H9 (cell line): ENCODE results near the gene ALAS1. TPM values are rescaled to one million over a fixed set of nuclear protein-coding genes. Genes with fewer than 3 reads are reported as not detected.
A peak's percentile ranks its signal among the peaks of the same experiment; 100 is the strongest.

Experiments used
- DNase-seq: peaks from one replicate; pipeline ENCODE4 v3.0.0-alpha.2; 2017
- H2AFZ ChIP-seq: one replicate; pipeline ENCODE4 v1.6.1; 2013; ENCODE audit warnings: mild to moderate bottlenecking, low read length, control low read depth, moderate library complexity
- H2AK5ac ChIP-seq: 2 replicates; pipeline ENCODE4 v1.6.1; 2013; ENCODE audit warnings: low read length, control low read depth, mixed read lengths; ENCODE audit not compliant: insufficient read length
- H2BK120ac ChIP-seq: one replicate; pipeline ENCODE4 v1.6.1; 2013; ENCODE audit warnings: low read depth, mild to moderate bottlenecking, low read length, control low read depth, inconsistent platforms; ENCODE audit not compliant: poor library complexity, severe bottlenecking
- H2BK12ac ChIP-seq: 2 replicates; pipeline ENCODE4 v1.6.1; 2013; ENCODE audit warnings: low read length, control low read depth, mixed read lengths, low read depth; ENCODE audit not compliant: insufficient read length
- H2BK15ac ChIP-seq: 2 replicates; pipeline ENCODE4 v1.6.1; 2013; ENCODE audit warnings: low read depth, low read length, control low read depth
- H2BK20ac ChIP-seq: one replicate; pipeline ENCODE4 v1.6.1; 2013; ENCODE audit warnings: low read depth, mild to moderate bottlenecking, low read length, control low read depth, inconsistent platforms; ENCODE audit not compliant: poor library complexity, severe bottlenecking
- H2BK5ac ChIP-seq: 2 replicates; pipeline ENCODE4 v1.6.1; 2013; ENCODE audit warnings: low read length, control low read depth, mixed read lengths; ENCODE audit not compliant: insufficient read length
- H3K14ac ChIP-seq: 2 replicates; pipeline ENCODE4 v1.6.1; 2013; ENCODE audit warnings: low read length, control low read depth; ENCODE audit not compliant: insufficient read depth
- H3K18ac ChIP-seq: 2 replicates; pipeline ENCODE4 v1.6.1; 2013; ENCODE audit warnings: low read depth, mild to moderate bottlenecking, mixed read lengths, low read length, control low read depth; ENCODE audit not compliant: insufficient read length
- H3K23ac ChIP-seq: 2 replicates; pipeline ENCODE4 v1.6.1; 2013; ENCODE audit warnings: low read length, control low read depth, mixed read lengths, low read depth; ENCODE audit not compliant: insufficient read length
- H3K23me2 ChIP-seq: 2 replicates; pipeline ENCODE4 v1.6.1; 2013; ENCODE audit warnings: low read depth, mild to moderate bottlenecking, mixed read lengths, low read length, control low read depth; ENCODE audit not compliant: insufficient read length, poor library complexity, severe bottlenecking
- H3K27ac ChIP-seq: 2 replicates; pipeline ENCODE4 v1.5.1; 2013; ENCODE audit warnings: low read length, control low read depth, mixed read lengths, low read depth; ENCODE audit not compliant: insufficient read length
- H3K27me3 ChIP-seq: 2 replicates; pipeline ENCODE4 v1.6.1; 2013; ENCODE audit warnings: low read length, control low read depth, inconsistent platforms; ENCODE audit not compliant: insufficient read depth
- H3K4ac ChIP-seq: 2 replicates; pipeline ENCODE4 v1.6.1; 2013; ENCODE audit warnings: low read depth, mild to moderate bottlenecking, control low read depth, inconsistent platforms, low read length, moderate library complexity
- H3K4me1 ChIP-seq: 2 replicates; pipeline ENCODE4 v1.6.1; 2013; ENCODE audit warnings: low read length, control low read depth, inconsistent platforms; ENCODE audit not compliant: insufficient read depth
- H3K4me2 ChIP-seq: 2 replicates; pipeline ENCODE4 v1.6.1; 2013; ENCODE audit warnings: low read length, control low read depth, mixed read lengths; ENCODE audit not compliant: insufficient read length, insufficient read depth
- H3K56ac ChIP-seq: 2 replicates; pipeline ENCODE4 v1.6.1; 2013; ENCODE audit warnings: low read depth, mild to moderate bottlenecking, mixed read lengths, low read length, control low read depth; ENCODE audit not compliant: insufficient read length
- H3K79me1 ChIP-seq: 2 replicates; pipeline ENCODE4 v1.6.1; 2013; ENCODE audit warnings: low read depth, mild to moderate bottlenecking, moderate library complexity, low read length, control low read depth, inconsistent platforms; ENCODE audit not compliant: insufficient read depth, poor library complexity, severe bottlenecking
- H3K79me2 ChIP-seq: 2 replicates; pipeline ENCODE4 v1.6.1; 2013; ENCODE audit warnings: low read length, control low read depth, inconsistent platforms; ENCODE audit not compliant: insufficient read depth
- H3K9ac ChIP-seq: 2 replicates; pipeline ENCODE4 v1.6.1; 2013; ENCODE audit warnings: low read length, control low read depth, mixed read lengths; ENCODE audit not compliant: insufficient read length; ENCODE audit errors: extremely low read depth
- H3K9me3 ChIP-seq: one replicate; pipeline ENCODE4 v1.6.1; 2013; ENCODE audit warnings: low read depth, low read length, inconsistent platforms; ENCODE audit not compliant: control insufficient read depth
- H3T11ph ChIP-seq: one replicate; pipeline ENCODE4 v1.6.1; 2013; ENCODE audit warnings: mild to moderate bottlenecking, low read length, control low read depth, inconsistent platforms
- H4K20me1 ChIP-seq: one replicate; pipeline ENCODE4 v1.6.1; 2013; ENCODE audit not compliant: control insufficient read depth, insufficient read length, insufficient read depth
- H4K5ac ChIP-seq: 2 replicates; pipeline ENCODE4 v1.6.1; 2013; ENCODE audit warnings: low read depth, mild to moderate bottlenecking, mixed read lengths, low read length, control low read depth; ENCODE audit not compliant: insufficient read length
- H4K8ac ChIP-seq: replicated peaks from 2 replicates; pipeline ENCODE4 v1.6.1; 2013; ENCODE audit warnings: low read length, control low read depth, mixed read lengths, low read depth; ENCODE audit not compliant: insufficient read length
- H4K91ac ChIP-seq: 2 replicates; pipeline ENCODE4 v1.6.1; 2013; ENCODE audit warnings: low read depth, mild to moderate bottlenecking, moderate library complexity, mixed read lengths, low read length, control low read depth; ENCODE audit not compliant: insufficient read length
- H3K27ac Mint-ChIP-seq, 3 experiments: 2 replicates in 2 of 3; 3 replicates in 1 of 3; pipeline ENCODE4 v1.8.0; 2020 to 2021; ENCODE audit warnings: mixed read lengths in 3 of 3, mild to moderate bottlenecking in 1 of 3, moderate library complexity in 1 of 3
- H3K27me3 Mint-ChIP-seq: 2 replicates; pipeline ENCODE4 v1.8.0; 2021; ENCODE audit warnings: low read depth, mild to moderate bottlenecking, moderate library complexity, mixed read lengths
- H3K36me3 Mint-ChIP-seq, 3 experiments: 2 replicates in 2 of 3; 3 replicates in 1 of 3; pipeline ENCODE4 v1.8.0; 2020 to 2021; ENCODE audit warnings: low read depth in 3 of 3, mixed read lengths in 3 of 3; ENCODE audit not compliant: insufficient read depth in 1 of 3
- H3K4me1 Mint-ChIP-seq, 2 experiments: 2 replicates each; pipeline ENCODE4 v1.8.0; 2020; ENCODE audit warnings: mixed read lengths in 2 of 2
- H3K4me3 Mint-ChIP-seq, 2 experiments: 2 replicates in 1 of 2; 3 replicates in 1 of 2; pipeline ENCODE4 v1.8.0; 2020 to 2021; ENCODE audit warnings: mild to moderate bottlenecking in 2 of 2, mixed read lengths in 2 of 2, moderate library complexity in 1 of 2
- H3K9me3 Mint-ChIP-seq, 2 experiments: 2 replicates in 1 of 2; 3 replicates in 1 of 2; pipeline ENCODE4 v1.8.0; 2020; ENCODE audit warnings: mild to moderate bottlenecking in 2 of 2, mixed read lengths in 2 of 2, moderate library complexity in 1 of 2
- WGBS: extraction: QIAGEN DNeasy Blood & Tissue Kit; methylation state at CpG from one replicate; pipeline ENCODE4 v1.1.7; 2013; ENCODE audit warnings: missing lambda C conversion rate, low lambda C conversion rate, mixed read lengths; ENCODE audit not compliant: insufficient read length; ENCODE audit errors: extremely low coverage; 5-methylcytosine and 5-hydroxymethylcytosine counted together
- total RNA-seq: library from RNA; stranded (reverse); gene quantifications from 2 replicates; pipeline ENCODE4 v1.2.1, GENCODE V29; 2021
- TF ChIP-seq, protein P1 (sequence below): fragments of 200-600 bp; sonication (generic); conservative IDR thresholded peaks from 3 replicates; pipeline ENCODE4 v1.8.0; 2021; ENCODE audit warnings: antibody characterized with exemption, mild to moderate bottlenecking

Gene ALAS1
- total RNA-seq, 1 experiment from 2014 or later, result 39.1 TPM

DNA sequence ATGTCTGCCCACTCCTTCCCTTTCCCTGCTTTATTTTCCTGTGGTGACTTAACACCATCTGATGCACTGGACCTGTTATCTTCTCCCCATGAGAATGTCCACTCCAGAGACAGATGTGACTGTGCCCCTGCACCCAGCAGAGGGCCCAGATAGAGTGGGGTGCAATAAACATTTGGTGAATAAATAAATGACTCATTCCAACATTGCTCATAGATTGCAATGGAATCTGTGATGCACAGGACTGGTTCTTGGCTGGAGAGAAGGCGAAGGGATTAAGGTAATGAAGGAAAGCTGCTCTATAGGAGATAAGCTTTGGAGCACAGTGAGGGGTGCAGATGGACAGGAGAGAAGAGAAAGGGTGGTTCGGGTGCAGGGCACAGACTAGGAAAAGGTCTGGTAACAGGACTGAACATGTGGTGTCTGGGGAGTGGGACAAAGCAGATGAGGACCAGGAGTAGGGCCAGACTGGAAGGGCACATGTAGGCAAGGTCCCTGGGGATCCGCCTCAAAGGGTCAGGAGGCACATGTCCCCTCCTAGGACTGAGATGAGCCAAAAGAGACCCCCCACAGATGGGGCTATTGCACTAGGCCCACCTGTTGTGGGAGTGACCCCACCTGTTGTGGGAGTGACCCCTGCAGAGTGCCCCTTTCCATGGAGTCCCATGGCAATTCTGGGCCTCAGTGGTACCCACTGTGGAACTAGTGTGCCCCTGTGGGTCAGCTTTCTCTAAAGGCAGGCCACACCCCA, 26.3 kb upstream of the ALAS1 start:
- Histone ChIP-seq H2AFZ (no peak overlapping the region), H2BK5ac (no peak overlapping the region), H4K8ac (no peak overlapping the region), H4K91ac (no peak overlapping the region), H3K56ac (no peak overlapping the region), H4K20me1 (no peaks in the 10 kb centered on the region), H2BK15ac (no peak overlapping the region), H3K9ac (no peak overlapping the region), H3K18ac (no peak overlapping the region), H3K27ac (no peak overlapping the region), H2BK120ac (no peak overlapping the region), H3K4me1 (peaks cover 4% of the 10 kb centered on the region; the same call in 1 of the 2 replicates), H3T11ph (no peak overlapping the region), H3K79me2 (no peaks in the 10 kb centered on the region), H3K27me3 (no peaks in the 10 kb centered on the region), H3K79me1 (no peaks in the 10 kb centered on the region), H3K4ac (no peak overlapping the region), H3K4me2 (no peak overlapping the region), H3K23ac (no peak overlapping the region), H2BK12ac (no peak overlapping the region), H4K5ac (no peak overlapping the region), H2AK5ac (no peak overlapping the region), H3K9me3 (no peaks in the 10 kb centered on the region), H3K14ac (no peak overlapping the region), H2BK20ac (no peak overlapping the region), H3K23me2 (no peaks in the 10 kb centered on the region)
- Mint-ChIP-seq H3K4me3 (no peak overlapping the region), H3K36me3 (no peaks in the 10 kb centered on the region), H3K4me1 (peaks cover 29 to 30% of the 10 kb centered on the region in 2 experiments), H3K27me3 (no peaks in the 10 kb centered on the region; the same call in 1 of the 2 replicates), H3K9me3 (peaks cover 0 to 2% of the 10 kb centered on the region in 2 experiments; a peak in 2 of 5 replicates), H3K27ac (peak overlapping the region in 1 of 3 experiments; percentile 35; a peak in 2 of 7 replicates)
- TF ChIP-seq, protein P1, sequence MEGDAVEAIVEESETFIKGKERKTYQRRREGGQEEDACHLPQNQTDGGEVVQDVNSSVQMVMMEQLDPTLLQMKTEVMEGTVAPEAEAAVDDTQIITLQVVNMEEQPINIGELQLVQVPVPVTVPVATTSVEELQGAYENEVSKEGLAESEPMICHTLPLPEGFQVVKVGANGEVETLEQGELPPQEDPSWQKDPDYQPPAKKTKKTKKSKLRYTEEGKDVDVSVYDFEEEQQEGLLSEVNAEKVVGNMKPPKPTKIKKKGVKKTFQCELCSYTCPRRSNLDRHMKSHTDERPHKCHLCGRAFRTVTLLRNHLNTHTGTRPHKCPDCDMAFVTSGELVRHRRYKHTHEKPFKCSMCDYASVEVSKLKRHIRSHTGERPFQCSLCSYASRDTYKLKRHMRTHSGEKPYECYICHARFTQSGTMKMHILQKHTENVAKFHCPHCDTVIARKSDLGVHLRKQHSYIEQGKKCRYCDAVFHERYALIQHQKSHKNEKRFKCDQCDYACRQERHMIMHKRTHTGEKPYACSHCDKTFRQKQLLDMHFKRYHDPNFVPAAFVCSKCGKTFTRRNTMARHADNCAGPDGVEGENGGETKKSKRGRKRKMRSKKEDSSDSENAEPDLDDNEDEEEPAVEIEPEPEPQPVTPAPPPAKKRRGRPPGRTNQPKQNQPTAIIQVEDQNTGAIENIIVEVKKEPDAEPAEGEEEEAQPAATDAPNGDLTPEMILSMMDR, result no peak
- no CpG with 5 or more reads among the region's 3 CpGs for WGBS
- DNase-seq, result no peak
